ENCODE data around the gene THSD7A. TPM values are rescaled to one million over a fixed set of nuclear protein-coding genes. Genes with fewer than 3 reads are reported as not detected.

THSD7A gene
- total and polyA plus RNA-seq, 2 of the 13 experiments (the other 11 are each of a cell fraction or from before 2014, with no cell fraction given), result 0.01 to 0.07 TPM

DNA sequence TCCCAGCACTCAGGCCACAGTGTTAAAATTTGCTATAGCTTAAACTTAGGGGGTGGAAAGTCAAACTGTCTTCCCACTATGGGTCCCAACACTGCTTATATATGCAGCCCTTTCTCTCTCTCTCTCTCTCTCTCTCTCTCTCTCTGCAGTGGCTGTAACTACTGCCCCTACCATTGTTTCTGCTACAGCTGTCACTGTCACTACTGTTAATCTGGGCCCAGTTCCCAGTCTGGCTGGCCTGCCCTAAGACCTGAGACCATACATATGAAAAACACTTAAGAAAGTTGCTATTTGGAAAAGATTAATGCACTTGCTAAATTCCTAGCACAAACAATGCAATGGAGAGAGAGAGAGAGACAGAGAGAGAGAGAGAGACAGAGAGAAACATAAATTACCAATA is 78.6 kb downstream of the THSD7A start:
- Histone ChIP-seq H3K4me3 (replicated peaks in 1 of 3; ENCODE audit: insufficient read depth in 1 of 3, low read depth in 2 of 3, low read length in 3 of 3) (no peak overlapping the region), H2AFZ (ENCODE audit: low read length) (no peak overlapping the region), H3K36me3 (replicated peaks in 1 of 2; ENCODE audit: control insufficient read depth in 1 of 2, insufficient read depth in 2 of 2, low read length in 2 of 2) (no peaks in the 10 kb centered on the region), H3K4me1 (ENCODE audit: insufficient read depth, low read length) (no peaks in the 10 kb centered on the region), H3K4me2 (ENCODE audit: low read depth, low read length) (no peak overlapping the region), H3K27ac (ENCODE audit: extremely low read length, insufficient read depth, low read length) (no peak overlapping the region), H3K79me2 (ENCODE audit: insufficient read depth, low read length) (no peaks in the 10 kb centered on the region), H4K20me1 (ENCODE audit: insufficient read depth, low read length) (no peaks in the 10 kb centered on the region), H3K9me3 (ENCODE audit: low read length) (no peaks in the 10 kb centered on the region), H3K9ac (ENCODE audit: insufficient read depth, low read depth, low read length) (no peak overlapping the region), H3K27me3 (ENCODE audit: control insufficient read depth in 1 of 2, insufficient read depth in 2 of 2, low read length in 2 of 2) (no peaks in the 10 kb centered on the region)
- FAIRE-seq (no peak), ATAC-seq (no peak), DNase-seq (ENCODE audit: low spot score) (no peak)
- intact Hi-C loops (cut with micrococcal nuclease; ENCODE audit: unreplicated experiment) (no loop called here), in situ Hi-C loops (cut with HindIII; ENCODE audit: extremely low pct_ligation_motif_present, low pct_unique_long_range_greater_than_20kb) (no loop called here)
- CTCF ChIA-PET (ENCODE audit: low intra/inter-chr PET ratio, low total read pairs), result no interaction called here
- no TSS peak for BruUV-seq (replicated peaks)
- POLR2A ChIA-PET, result no interaction called here
- TF ChIP-seq, protein P1, sequence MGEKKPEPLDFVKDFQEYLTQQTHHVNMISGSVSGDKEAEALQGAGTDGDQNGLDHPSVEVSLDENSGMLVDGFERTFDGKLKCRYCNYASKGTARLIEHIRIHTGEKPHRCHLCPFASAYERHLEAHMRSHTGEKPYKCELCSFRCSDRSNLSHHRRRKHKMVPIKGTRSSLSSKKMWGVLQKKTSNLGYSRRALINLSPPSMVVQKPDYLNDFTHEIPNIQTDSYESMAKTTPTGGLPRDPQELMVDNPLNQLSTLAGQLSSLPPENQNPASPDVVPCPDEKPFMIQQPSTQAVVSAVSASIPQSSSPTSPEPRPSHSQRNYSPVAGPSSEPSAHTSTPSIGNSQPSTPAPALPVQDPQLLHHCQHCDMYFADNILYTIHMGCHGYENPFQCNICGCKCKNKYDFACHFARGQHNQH (CRISPR knock-in tag; IDR thresholded peaks at IDR 0.05), result no peak
- no peak for TF ChIP-seq KLF11 (CRISPR knock-in tag; IDR thresholded peaks at IDR 0.05)
- TF ChIP-seq IRF2 (CRISPR knock-in tag; IDR thresholded peaks at IDR 0.05), result no peak
- no peak for TF ChIP-seq ZNF746 (CRISPR knock-in tag; IDR thresholded peaks at IDR 0.05)
- no peak for TF ChIP-seq ZNF562 (CRISPR knock-in tag; IDR thresholded peaks at IDR 0.05; ENCODE audit: borderline replicate concordance)
- TF ChIP-seq ZSCAN31 (CRISPR knock-in tag; IDR thresholded peaks at IDR 0.05; ENCODE audit: low read depth), result no peak

DNA sequence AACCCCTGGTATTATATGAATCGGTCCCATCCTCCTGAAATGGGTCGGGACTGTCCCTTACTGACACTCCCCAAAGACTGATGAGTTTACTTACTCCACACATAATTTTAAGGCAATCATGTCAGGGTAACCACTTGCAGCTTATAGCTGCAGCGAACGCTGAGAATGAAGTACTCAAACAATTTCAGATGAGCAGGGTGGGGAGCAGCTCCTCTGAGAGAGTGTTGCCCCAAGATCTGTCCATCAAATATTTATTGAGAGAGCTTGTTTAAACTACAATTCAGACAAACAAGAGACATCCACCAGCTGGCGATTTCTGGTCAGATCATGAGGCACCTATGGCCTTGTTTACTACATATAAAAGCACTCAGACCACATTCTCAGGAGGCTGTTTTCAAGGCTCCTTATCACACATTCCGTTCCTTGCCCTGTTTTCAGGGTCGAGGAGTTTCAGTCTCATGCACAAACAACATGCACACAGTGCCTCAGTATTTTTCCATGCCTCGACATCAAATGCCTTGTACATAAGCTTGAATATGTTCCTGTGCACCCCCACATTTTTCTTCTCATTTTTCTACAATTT is 80.1 kb downstream of the THSD7A start:
- H3K27me3 ChIP-seq (ENCODE audit: control insufficient read depth in 1 of 2, insufficient read depth in 2 of 2, low read length in 2 of 2), result no peaks in the 10 kb centered on the region
- DNase-seq (ENCODE audit: low spot score) (no peak), ATAC-seq (no peak), FAIRE-seq (no peak)
- 19% methylated on average over 8 of the region's 8 CpGs for WGBS (ENCODE audit: low lambda C conversion rate)
- no TSS peak for BruUV-seq (replicated peaks)
- H3K4me3 ChIP-seq (replicated peaks in 1 of 3; ENCODE audit: insufficient read depth in 1 of 3, low read depth in 2 of 3, low read length in 3 of 3), result no peak overlapping the region
- H3K4me1 ChIP-seq (ENCODE audit: insufficient read depth, low read length), result no peaks in the 10 kb centered on the region
- no peak overlapping the region for H3K4me2 ChIP-seq (ENCODE audit: low read depth, low read length)
- ChIA-PET CTCF (ENCODE audit: low intra/inter-chr PET ratio, low total read pairs) (no interaction called here), POLR2A (no interaction called here)
- no peak overlapping the region for H3K9ac ChIP-seq (ENCODE audit: insufficient read depth, low read depth, low read length)
- intact Hi-C loops (cut with micrococcal nuclease; ENCODE audit: unreplicated experiment), result no loop called here
- no peaks in the 10 kb centered on the region for H3K79me2 ChIP-seq (ENCODE audit: insufficient read depth, low read length)
- H4K20me1 ChIP-seq (ENCODE audit: insufficient read depth, low read length), result no peaks in the 10 kb centered on the region
- H3K36me3 ChIP-seq (replicated peaks in 1 of 2; ENCODE audit: control insufficient read depth in 1 of 2, insufficient read depth in 2 of 2, low read length in 2 of 2), result no peaks in the 10 kb centered on the region
- no peak overlapping the region for H2AFZ ChIP-seq (ENCODE audit: low read length)
- TF ChIP-seq ZMYM2 (CRISPR knock-in tag; IDR thresholded peaks at IDR 0.05) (no peak), PHF5A (CRISPR knock-in tag; IDR thresholded peaks at IDR 0.05; ENCODE audit: low read depth, unreplicated experiment) (no peak), ZNF34 (CRISPR knock-in tag; IDR thresholded peaks at IDR 0.05; ENCODE audit: borderline replicate concordance) (no peak), IRX3 (CRISPR knock-in tag; IDR thresholded peaks at IDR 0.05; ENCODE audit: borderline replicate concordance, low read depth) (no peak), MZF1 (CRISPR knock-in tag; IDR thresholded peaks at IDR 0.05; ENCODE audit: borderline replicate concordance) (no peak), ZNF432 (CRISPR knock-in tag; IDR thresholded peaks at IDR 0.05; ENCODE audit: borderline replicate concordance) (no peak)
- TF ChIP-seq, protein P2, sequence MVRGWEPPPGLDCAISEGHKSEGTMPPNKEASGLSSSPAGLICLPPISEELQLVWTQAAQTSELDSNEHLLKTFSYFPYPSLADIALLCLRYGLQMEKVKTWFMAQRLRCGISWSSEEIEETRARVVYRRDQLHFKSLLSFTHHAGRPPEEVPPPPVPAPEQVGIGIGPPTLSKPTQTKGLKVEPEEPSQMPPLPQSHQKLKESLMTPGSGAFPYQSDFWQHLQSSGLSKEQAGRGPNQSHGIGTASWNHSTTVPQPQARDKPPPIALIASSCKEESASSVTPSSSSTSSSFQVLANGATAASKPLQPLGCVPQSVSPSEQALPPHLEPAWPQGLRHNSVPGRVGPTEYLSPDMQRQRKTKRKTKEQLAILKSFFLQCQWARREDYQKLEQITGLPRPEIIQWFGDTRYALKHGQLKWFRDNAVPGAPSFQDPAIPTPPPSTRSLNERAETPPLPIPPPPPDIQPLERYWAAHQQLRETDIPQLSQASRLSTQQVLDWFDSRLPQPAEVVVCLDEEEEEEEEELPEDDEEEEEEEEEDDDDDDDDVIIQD (CRISPR knock-in tag; IDR thresholded peaks at IDR 0.05; ENCODE audit: low read depth), result no peak
- TF ChIP-seq, protein P3, sequence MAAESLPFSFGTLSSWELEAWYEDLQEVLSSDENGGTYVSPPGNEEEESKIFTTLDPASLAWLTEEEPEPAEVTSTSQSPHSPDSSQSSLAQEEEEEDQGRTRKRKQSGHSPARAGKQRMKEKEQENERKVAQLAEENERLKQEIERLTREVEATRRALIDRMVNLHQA (CRISPR knock-in tag; IDR thresholded peaks at IDR 0.05), result no peak
- in situ Hi-C loops (cut with HindIII; ENCODE audit: extremely low pct_ligation_motif_present, low pct_unique_long_range_greater_than_20kb), result no loop called here
- no peaks in the 10 kb centered on the region for H3K9me3 ChIP-seq (ENCODE audit: low read length)
- no peak overlapping the region for H3K27ac ChIP-seq (ENCODE audit: extremely low read length, insufficient read depth, low read length)
